ENCODE data around the gene MCF2L2. TPM values are rescaled to one million over a fixed set of nuclear protein-coding genes. Genes with fewer than 3 reads are reported as not detected.

Gene MCF2L2
- polyA plus RNA-seq, 2 of the 4 experiments (the other 2 are of a cell fraction): 0.03 to 0.05 TPM

Small RNA genes lying within 50 kb of the gene (small RNA-seq; reads per million reads assigned to genes)
- gene RF00092: 0 reads per million in 6 experiments
- gene RF00394: 0 reads per million in 6 experiments
- 0 reads per million in 6 experiments for gene RF01241
- 0 reads per million in 6 experiments for gene RNA5SP151
- gene SNORA63D: 0 to 14.2 (median 0.04) reads per million in 6 experiments

Other genes starting within 250 kb of the MCF2L2 start
- 10.9 and 11.7 TPM in 2 replicates for gene B3GNT5, start 175.4 kb downstream of the MCF2L2 start, polyA plus RNA-seq (2011; rRNA removed)
- gene B3GNT5, start 175.4 kb downstream of the MCF2L2 start, polyA plus RNA-seq (2017; fragmentation: RNase III; extraction: RNeasy Plus Mini Kit Qiagen cat#74134 plus additional on column Dnase treatment): 4.7 to 4.8 TPM (median 4.7 TPM) in 3 replicates
- not detected in 2 replicates for gene KLHL6, start 127.1 kb upstream of the MCF2L2 start, polyA plus RNA-seq (2011; rRNA removed)
- not detected in 3 replicates for gene KLHL6, start 127.1 kb upstream of the MCF2L2 start, polyA plus RNA-seq (2017; fragmentation: RNase III; extraction: RNeasy Plus Mini Kit Qiagen cat#74134 plus additional on column Dnase treatment)
- 10.9 and 11.9 TPM in 2 replicates for gene KLHL24, start 207.0 kb upstream of the MCF2L2 start, polyA plus RNA-seq (2011; rRNA removed)
- gene KLHL24, start 207.0 kb upstream of the MCF2L2 start, polyA plus RNA-seq (2017; fragmentation: RNase III; extraction: RNeasy Plus Mini Kit Qiagen cat#74134 plus additional on column Dnase treatment): 2.7 to 4.0 TPM (median 3.6 TPM) in 3 replicates